ENCODE results near the gene KLF2.

DNA sequence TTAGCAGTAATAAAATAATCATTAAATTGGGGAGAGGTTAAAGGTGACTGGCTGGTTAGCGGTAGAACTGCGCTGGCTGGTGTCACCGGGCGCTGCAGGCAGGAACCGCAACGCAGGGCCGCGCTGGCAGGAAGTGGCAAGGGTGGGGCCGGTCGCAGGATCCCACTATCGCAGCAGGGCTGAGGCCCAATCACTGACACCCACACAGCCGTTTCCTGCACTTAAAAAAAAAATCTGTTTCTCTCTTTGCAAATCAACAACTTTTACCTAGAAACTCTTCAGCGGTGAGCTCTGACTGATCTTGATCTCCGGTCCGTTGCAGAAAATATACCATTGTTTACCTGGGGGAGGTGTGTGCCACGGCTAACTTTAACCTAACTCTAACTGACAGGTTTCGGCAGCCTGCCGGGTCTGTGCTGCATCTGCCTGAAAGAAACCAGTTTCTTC is 46.9 kb downstream of the KLF2 start:
- TF ChIP-seq, protein P1, sequence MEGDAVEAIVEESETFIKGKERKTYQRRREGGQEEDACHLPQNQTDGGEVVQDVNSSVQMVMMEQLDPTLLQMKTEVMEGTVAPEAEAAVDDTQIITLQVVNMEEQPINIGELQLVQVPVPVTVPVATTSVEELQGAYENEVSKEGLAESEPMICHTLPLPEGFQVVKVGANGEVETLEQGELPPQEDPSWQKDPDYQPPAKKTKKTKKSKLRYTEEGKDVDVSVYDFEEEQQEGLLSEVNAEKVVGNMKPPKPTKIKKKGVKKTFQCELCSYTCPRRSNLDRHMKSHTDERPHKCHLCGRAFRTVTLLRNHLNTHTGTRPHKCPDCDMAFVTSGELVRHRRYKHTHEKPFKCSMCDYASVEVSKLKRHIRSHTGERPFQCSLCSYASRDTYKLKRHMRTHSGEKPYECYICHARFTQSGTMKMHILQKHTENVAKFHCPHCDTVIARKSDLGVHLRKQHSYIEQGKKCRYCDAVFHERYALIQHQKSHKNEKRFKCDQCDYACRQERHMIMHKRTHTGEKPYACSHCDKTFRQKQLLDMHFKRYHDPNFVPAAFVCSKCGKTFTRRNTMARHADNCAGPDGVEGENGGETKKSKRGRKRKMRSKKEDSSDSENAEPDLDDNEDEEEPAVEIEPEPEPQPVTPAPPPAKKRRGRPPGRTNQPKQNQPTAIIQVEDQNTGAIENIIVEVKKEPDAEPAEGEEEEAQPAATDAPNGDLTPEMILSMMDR (IDR thresholded peaks at IDR 0.05), result no peak
- no peak for TF ChIP-seq POLR2A (IDR thresholded peaks at IDR 0.05)

Data from uterus (tissue), 2 donors.